Activated naive CD4-positive, alpha-beta T cell treated with anti-CD3 and anti-CD28 coated beads, Interleukin-2, amount 10 ng/mL, durations not matched to agents 7 days and 5 days (primary cell): Measurements from ENCODE around the gene PCP4L1.

Experiments used
- CTCF ChIA-PET: fragments of 350-600 bp; sonication (Branson Sonifier 250); formaldehyde crosslinking; loops from one replicate; lab custom pipeline; 2021; ENCODE audit warnings: antibody characterized with exemption; lab: Charles Lee
- DNase-seq: peaks from one replicate; pipeline ENCODE4 v3.0.0-alpha.2; 2020
- H3K27ac Mint-ChIP-seq: one replicate; pipeline ENCODE4 v1.8.0; 2021; ENCODE audit warnings: mild to moderate bottlenecking, moderate library complexity, mixed read lengths
- H3K27me3 Mint-ChIP-seq: one replicate; pipeline ENCODE4 v1.8.0; 2021; ENCODE audit warnings: mild to moderate bottlenecking, mixed read lengths
- H3K36me3 Mint-ChIP-seq: one replicate; pipeline ENCODE4 v1.8.0; 2021; ENCODE audit warnings: mixed read lengths
- H3K4me1 Mint-ChIP-seq: one replicate; pipeline ENCODE4 v1.8.0; 2021; ENCODE audit warnings: mixed read lengths
- H3K4me3 Mint-ChIP-seq: one replicate; pipeline ENCODE4 v1.8.0; 2021; ENCODE audit warnings: mild to moderate bottlenecking, moderate library complexity, mixed read lengths
- H3K9me3 Mint-ChIP-seq: one replicate; pipeline ENCODE4 v1.8.0; 2021; ENCODE audit warnings: mixed read lengths

PCP4L1 gene

DNA sequence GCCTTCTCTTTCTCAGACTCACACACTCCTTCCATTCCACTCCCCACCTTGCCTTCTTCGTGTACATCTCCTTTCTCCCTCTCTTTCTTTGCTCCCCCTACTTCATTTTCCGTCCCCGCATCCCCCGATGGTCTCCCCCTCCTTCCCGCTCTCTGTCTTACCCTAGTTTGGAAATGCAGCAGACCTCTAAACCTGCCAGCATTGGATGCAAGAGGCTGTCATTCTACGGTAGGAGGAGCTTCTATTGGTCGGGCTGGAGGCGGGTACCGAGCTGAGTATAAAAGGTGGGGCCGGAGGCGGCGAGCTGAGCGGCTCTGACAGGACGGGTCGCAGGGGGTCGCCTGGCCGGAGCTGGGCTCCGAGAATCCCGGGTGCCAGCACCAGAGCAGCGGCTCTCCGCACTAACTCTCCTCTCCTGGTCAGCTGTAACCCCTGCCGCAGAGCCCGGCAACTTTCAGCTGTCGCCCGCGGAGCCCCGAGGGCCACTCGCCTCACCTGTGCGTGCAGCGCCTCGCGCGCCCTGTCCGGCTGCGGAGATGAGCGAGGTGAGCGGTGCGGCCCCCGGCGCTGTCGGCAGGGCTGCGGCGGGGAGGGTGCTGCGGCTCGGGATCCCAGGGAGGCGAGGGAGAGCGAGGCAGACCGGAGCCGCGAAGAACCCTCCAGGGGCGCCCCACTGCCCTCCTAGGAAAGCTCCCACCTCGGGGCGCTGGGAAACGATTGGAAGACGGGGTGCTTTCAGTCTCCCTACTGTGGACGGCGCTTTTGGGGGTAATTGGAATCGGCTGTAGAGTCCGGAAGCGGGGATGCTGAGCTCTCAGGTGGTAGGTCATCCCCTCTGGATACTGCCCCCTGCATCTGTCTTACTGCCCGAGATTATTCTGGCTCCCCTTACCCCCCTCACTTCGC, at the start of gene PCP4L1:
Gene PCP4L1, plus strand, starts transcription at position 307 of the 906 bp plus-strand sequence. Its CDS starts 230 bp downstream, at position 537.
- CTCF ChIA-PET = interaction anchor here (0.8 to 1.5 kb wide), 4 partner anchors 19 to 125 kb away, joined by 3 to 4 read pairs (median 3); partner anchors contain the start of gene TOMM40L
- peaks cover 17% of the 10 kb centered on the region for H3K9me3 Mint-ChIP-seq
- H3K27me3 Mint-ChIP-seq = peaks cover 68% of the 10 kb centered on the region
- peaks cover 14% of the 10 kb centered on the region for H3K36me3 Mint-ChIP-seq
- H3K4me3 Mint-ChIP-seq = peak within 1 kb of the TSS; percentile 42
- peak; percentile 64 for DNase-seq
- H3K4me1 Mint-ChIP-seq = peaks cover 30% of the 10 kb centered on the region
- H3K27ac Mint-ChIP-seq = no peak within 1 kb of the TSS

- CTCF ChIA-PET = interaction anchor here (0.8 to 6.1 kb wide), 9 partner anchors 7 to 165 kb away, joined by 4 to 94 read pairs (median 7); partner anchors contain the start of genes APOA2, CFAP126, NDUFS2 and PPOX
- no peaks in the 10 kb centered on the region for H3K9me3 Mint-ChIP-seq
- H3K4me3 Mint-ChIP-seq = no peak overlapping the region
- peak overlapping the region; percentile 82 for H3K27ac Mint-ChIP-seq
- peak; percentile 83 for DNase-seq
- H3K4me1 Mint-ChIP-seq = peaks cover 47% of the 10 kb centered on the region
- H3K36me3 Mint-ChIP-seq = peaks cover 80% of the 10 kb centered on the region
- no peaks in the 10 kb centered on the region for H3K27me3 Mint-ChIP-seq
Observed at GRCh38 chr1:161209790-161210409, 48.6 kb upstream of the PCP4L1 start.

- Mint-ChIP-seq H3K9me3 (no peaks in the 10 kb centered on the region), H3K4me3 (no peak overlapping the region), H3K27ac (peak overlapping the region; percentile 75), H3K27me3 (no peaks in the 10 kb centered on the region), H3K36me3 (peaks cover 51% of the 10 kb centered on the region), H3K4me1 (peaks cover 54% of the 10 kb centered on the region)
- DNase-seq = no peak
- CTCF ChIA-PET = interaction anchor here (1.3 kb wide), 1 partner anchor 23 kb away, joined by 3 read pairs; no protein-coding TSS in a partner anchor
Observed at GRCh38 chr1:161214369-161214768, 44.2 kb upstream of the PCP4L1 start.

GRCh38 chr1:161215076-161215475, 43.5 kb upstream of the PCP4L1 start, which contains the start of gene FCER1G:
TSS of gene FCER1G (plus strand) at chr1:161215295. CDS start at chr1:161215322, 27 bp downstream.
- Mint-ChIP-seq H3K4me3 (peak within 1 kb of the TSS; percentile 20), H3K9me3 (no peaks in the 10 kb centered on the region), H3K27ac (peak within 1 kb of the TSS; percentile 75), H3K4me1 (peaks cover 49% of the 10 kb centered on the region), H3K27me3 (peaks cover under 1% of the 10 kb centered on the region), H3K36me3 (peaks cover 44% of the 10 kb centered on the region)
- no peak for DNase-seq
- CTCF ChIA-PET = interaction anchor here (1.3 to 5.3 kb wide), 2 partner anchors 12 to 23 kb away, joined by 3 to 29 read pairs; partner anchors contain the start of gene TOMM40L

GRCh38 chr1:161216945-161217712, 41.4 kb upstream of the PCP4L1 start:
- H3K27ac Mint-ChIP-seq = no peak overlapping the region
- peaks cover 52% of the 10 kb centered on the region for H3K4me1 Mint-ChIP-seq
- CTCF ChIA-PET = interaction anchor here (0.7 to 5.3 kb wide), 8 partner anchors 10 to 219 kb away, joined by 3 to 29 read pairs (median 5); partner anchors contain the start of gene TOMM40L

DNA sequence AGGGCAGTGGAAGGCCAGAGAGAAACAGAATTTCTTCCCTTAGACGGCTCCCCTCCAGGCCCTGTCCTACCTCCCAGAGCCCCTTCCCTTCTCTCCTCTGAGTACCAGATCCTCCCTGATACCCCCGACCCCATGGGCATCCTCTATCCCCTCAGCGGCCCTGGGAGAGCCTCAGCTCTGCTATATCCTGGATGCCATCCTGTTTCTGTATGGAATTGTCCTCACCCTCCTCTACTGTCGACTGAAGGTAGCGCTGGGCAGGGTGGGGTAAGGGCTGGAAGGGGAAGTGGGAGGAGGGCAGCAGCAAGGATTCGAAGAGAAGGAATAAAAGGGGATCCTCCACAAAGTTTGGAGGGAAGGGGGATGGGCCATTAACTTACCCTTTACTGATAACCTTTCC, 40.7 kb upstream of the PCP4L1 start:
- no peak overlapping the region for H3K4me3 Mint-ChIP-seq
- peaks cover 53% of the 10 kb centered on the region for H3K4me1 Mint-ChIP-seq
- H3K9me3 Mint-ChIP-seq = no peaks in the 10 kb centered on the region
- H3K27ac Mint-ChIP-seq = peak overlapping the region; percentile 78
- no peak for DNase-seq
- CTCF ChIA-PET = interaction anchor here (0.7 to 5.3 kb wide), 6 partner anchors 9 to 219 kb away, joined by 3 to 29 read pairs (median 9); partner anchors contain the start of gene TOMM40L
- peaks cover 5% of the 10 kb centered on the region for H3K27me3 Mint-ChIP-seq
- H3K36me3 Mint-ChIP-seq = peaks cover 23% of the 10 kb centered on the region

More at GRCh38 chr1:161216945-161217712, 41.4 kb upstream of the PCP4L1 start:
- Mint-ChIP-seq H3K9me3 (no peaks in the 10 kb centered on the region), H3K27me3 (peaks cover 5% of the 10 kb centered on the region), H3K4me3 (no peak overlapping the region), H3K36me3 (peaks cover 28% of the 10 kb centered on the region)
- DNase-seq = no peak

- peaks cover 54% of the 10 kb centered on the region for H3K4me1 Mint-ChIP-seq
Observed at GRCh38 chr1:161218301-161219077, 40.1 kb upstream of the PCP4L1 start.

GRCh38 chr1:161219078-161219892, 39.3 kb upstream of the PCP4L1 start:
- no peak for DNase-seq
- CTCF ChIA-PET = interaction anchor here (1.1 to 5.3 kb wide), 8 partner anchors 8 to 162 kb away, joined by 3 to 29 read pairs (median 8); partner anchors contain the start of gene TOMM40L
- H3K4me3 Mint-ChIP-seq = no peak overlapping the region
- H3K4me1 Mint-ChIP-seq = peaks cover 53% of the 10 kb centered on the region
- no peak overlapping the region for H3K27ac Mint-ChIP-seq
- no peaks in the 10 kb centered on the region for H3K9me3 Mint-ChIP-seq
- peaks cover 8% of the 10 kb centered on the region for H3K36me3 Mint-ChIP-seq
- H3K27me3 Mint-ChIP-seq = peaks cover 5% of the 10 kb centered on the region

More at GRCh38 chr1:161218301-161219077, 40.1 kb upstream of the PCP4L1 start:
- DNase-seq = no peak
- CTCF ChIA-PET = interaction anchor here (1.1 to 5.3 kb wide), 8 partner anchors 8 to 163 kb away, joined by 3 to 29 read pairs (median 8); partner anchors contain the start of gene TOMM40L
- H3K36me3 Mint-ChIP-seq = peaks cover 16% of the 10 kb centered on the region
- peaks cover 5% of the 10 kb centered on the region for H3K27me3 Mint-ChIP-seq
- no peak overlapping the region for H3K4me3 Mint-ChIP-seq
- peak overlapping the region; percentile 78 for H3K27ac Mint-ChIP-seq
- H3K9me3 Mint-ChIP-seq = no peaks in the 10 kb centered on the region

DNA sequence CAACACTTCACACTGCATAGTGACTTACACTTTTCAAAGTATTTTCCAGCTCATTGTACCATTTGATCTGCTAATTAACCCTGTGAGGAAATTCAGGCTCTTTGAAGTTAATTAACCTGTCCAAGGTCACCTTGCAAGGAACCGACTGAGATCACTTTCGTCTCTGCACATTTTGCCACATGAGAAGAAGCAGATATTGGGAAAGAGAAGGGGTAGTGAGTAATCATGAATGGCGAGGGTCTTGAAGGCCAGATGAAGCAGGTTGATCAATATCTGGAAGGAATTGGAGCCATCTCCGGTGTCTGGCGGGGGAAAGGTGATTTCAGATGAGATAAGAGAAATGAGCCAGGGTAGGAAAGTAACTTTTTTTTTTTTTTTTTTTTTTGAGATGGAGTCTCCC, 38.5 kb upstream of the PCP4L1 start:
- H3K9me3 Mint-ChIP-seq = no peaks in the 10 kb centered on the region
- peaks cover 48% of the 10 kb centered on the region for H3K4me1 Mint-ChIP-seq
- no peak overlapping the region for H3K27ac Mint-ChIP-seq
- H3K27me3 Mint-ChIP-seq = peaks cover 5% of the 10 kb centered on the region
- peaks cover 3% of the 10 kb centered on the region for H3K36me3 Mint-ChIP-seq
- H3K4me3 Mint-ChIP-seq = no peak overlapping the region
- CTCF ChIA-PET = interaction anchor here (1.2 to 7.8 kb wide), 8 partner anchors 7 to 162 kb away, joined by 4 to 94 read pairs (median 11); partner anchors contain the start of gene TOMM40L
- DNase-seq = no peak

DNA sequence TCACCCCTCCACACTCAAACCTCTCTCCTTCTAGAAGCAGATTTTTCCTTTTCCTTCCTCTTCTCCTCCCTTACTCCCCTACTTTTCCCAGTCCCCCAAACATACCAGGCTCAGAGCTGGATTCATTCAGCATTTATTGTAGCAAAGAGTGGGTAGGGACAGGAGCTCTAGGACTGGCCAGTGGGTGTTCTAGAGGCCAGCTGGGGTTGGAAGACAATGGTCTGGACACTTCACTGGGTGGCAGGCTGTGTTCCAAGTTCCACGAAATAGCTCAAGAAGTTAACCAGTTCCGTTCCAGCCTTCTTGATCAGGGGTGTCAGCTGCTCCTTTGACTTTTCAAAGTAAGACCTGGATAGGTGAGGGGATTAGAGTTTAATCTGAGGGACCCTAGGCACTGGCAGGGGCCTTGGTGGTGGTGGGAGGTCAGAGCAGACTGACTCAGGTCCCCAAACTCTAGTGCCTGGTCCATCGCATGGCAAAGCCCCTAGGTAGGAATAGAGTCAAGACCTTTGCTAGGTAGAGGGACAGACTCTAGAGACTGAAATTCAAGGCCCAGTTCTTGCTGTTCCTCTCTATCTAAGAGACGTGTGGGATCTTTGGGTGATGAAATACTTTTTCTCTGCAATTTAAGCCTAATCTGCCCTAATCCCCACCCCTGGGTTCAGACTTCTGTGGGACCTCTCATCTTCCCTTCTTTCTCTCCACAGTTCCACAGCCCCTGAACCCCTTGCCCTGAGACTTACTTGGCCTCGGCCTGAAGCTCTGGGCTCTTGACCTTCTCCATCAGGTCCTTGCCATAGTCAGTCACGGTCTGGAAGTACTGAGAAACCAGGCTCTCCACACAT, 36.1 kb upstream of the PCP4L1 start:
- Mint-ChIP-seq H3K4me1 (peaks cover 54% of the 10 kb centered on the region), H3K27ac (no peak overlapping the region), H3K9me3 (no peaks in the 10 kb centered on the region), H3K4me3 (no peak overlapping the region), H3K36me3 (peaks cover under 1% of the 10 kb centered on the region), H3K27me3 (peaks cover 5% of the 10 kb centered on the region)
- CTCF ChIA-PET = interaction anchor here (0.7 to 9.7 kb wide), 7 partner anchors 12 to 305 kb away, joined by 3 to 94 read pairs (median 21); no protein-coding TSS in a partner anchor
- DNase-seq = no peak
